MM.1S (cell line): Measurements from ENCODE around the gene TNPO2.

Experiments
- DNase-seq: peaks from one replicate; pipeline ENCODE4 v3.0.0-alpha.2; 2015
- H2AFZ ChIP-seq: fragments of 300-600 bp; sonication (generic); 2 replicates; pipeline ENCODE4 v1.6.0; 2016; ENCODE audit warnings: antibody characterized with exemption, low read length
- H3F3A ChIP-seq: fragments of 300-600 bp; sonication (generic); 2 replicates; pipeline ENCODE4 v1.6.1; 2016; ENCODE audit warnings: mild to moderate bottlenecking, antibody characterized with exemption, low read length, moderate library complexity, mixed read lengths; ENCODE audit not compliant: insufficient read depth
- H3K27ac ChIP-seq: fragments of 300-600 bp; sonication (generic); 2 replicates; pipeline ENCODE4 v1.5.1; 2016; ENCODE audit warnings: mild to moderate bottlenecking, low read length
- H3K27me3 ChIP-seq: fragments of 300-600 bp; sonication (generic); replicated peaks from 2 replicates; pipeline ENCODE4 v1.6.0; 2016; ENCODE audit warnings: low read length; ENCODE audit not compliant: insufficient read depth
- H3K36me3 ChIP-seq: fragments of 300-600 bp; sonication (generic); replicated peaks from 2 replicates; pipeline ENCODE4 v1.6.1; 2016; ENCODE audit warnings: mild to moderate bottlenecking, low read length, mixed read lengths; ENCODE audit not compliant: insufficient read depth
- H3K4me1 ChIP-seq: fragments of 300-600 bp; sonication (generic); 2 replicates; pipeline ENCODE4 v1.6.1; 2016; ENCODE audit warnings: low read length, mixed read lengths
- H3K4me2 ChIP-seq: fragments of 300-600 bp; sonication (generic); 2 replicates; pipeline ENCODE4 v1.6.0; 2016; ENCODE audit warnings: low read depth, low read length
- H3K4me3 ChIP-seq: fragments of 300-600 bp; sonication (generic); 2 replicates; pipeline ENCODE4 v1.5.1; 2016; ENCODE audit warnings: low read length, mixed read lengths
- H3K79me2 ChIP-seq: fragments of 300-600 bp; sonication (generic); 2 replicates; pipeline ENCODE4 v1.6.1; 2016; ENCODE audit warnings: mixed run types, low read length, mixed read lengths
- H3K9ac ChIP-seq: fragments of 300-600 bp; sonication (generic); 2 replicates; pipeline ENCODE4 v1.6.1; 2016; ENCODE audit warnings: low read length, mixed read lengths
- H3K9me2 ChIP-seq: fragments of 300-600 bp; sonication (generic); replicated peaks from 2 replicates; pipeline ENCODE4 v1.6.1; 2016; ENCODE audit warnings: mild to moderate bottlenecking, low read length, mixed read lengths; ENCODE audit not compliant: insufficient read depth
- H3K9me3 ChIP-seq: fragments of 300-600 bp; sonication (generic); replicated peaks from 2 replicates; pipeline ENCODE4 v1.6.1; 2016; ENCODE audit warnings: mild to moderate bottlenecking, low read length, mixed read lengths; ENCODE audit not compliant: insufficient read depth
- H4K20me1 ChIP-seq: fragments of 300-600 bp; sonication (generic); 2 replicates; pipeline ENCODE4 v1.6.1; 2016; ENCODE audit warnings: mild to moderate bottlenecking, low read length, moderate library complexity, mixed read lengths; ENCODE audit not compliant: insufficient read depth
- CTCF ChIP-seq: fragments of 300-600 bp; sonication (generic); IDR thresholded peaks from 2 replicates; pipeline ENCODE4 v1.5.1; 2016; ENCODE audit warnings: antibody characterized with exemption, low read length, mixed read lengths
- EZH2 ChIP-seq: fragments of 300-600 bp; sonication (generic); optimal IDR thresholded peaks from 2 replicates; pipeline ENCODE3; 2017; ENCODE audit warnings: low read depth, mild to moderate bottlenecking, antibody characterized with exemption, low read length, mixed read lengths
- EZH2phosphoT487 ChIP-seq: fragments of 300-600 bp; sonication (generic); IDR thresholded peaks from 2 replicates; pipeline ENCODE4 v1.6.1; 2018; ENCODE audit warnings: antibody characterized with exemption, low read length

The TNPO2 gene

DNA sequence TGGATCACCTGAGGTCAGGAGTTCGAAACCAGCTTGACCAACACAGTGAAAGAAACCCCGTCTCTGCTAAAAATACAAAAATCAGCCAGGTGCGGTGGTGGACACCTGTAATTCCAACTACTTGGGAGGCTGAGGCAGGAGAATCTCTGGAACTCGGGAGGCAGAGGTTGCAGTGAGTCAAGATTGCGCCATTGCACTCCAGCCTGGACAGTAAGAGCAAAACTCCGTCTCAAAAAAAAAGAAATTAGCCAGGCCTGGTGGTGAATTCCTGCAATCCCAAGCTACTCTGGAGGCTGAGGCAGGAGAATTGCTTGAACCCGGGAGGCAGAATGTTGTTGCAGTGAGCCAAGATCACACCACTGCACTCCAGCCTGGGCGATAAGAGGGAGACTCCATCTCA, 15.1 kb downstream of the TNPO2 start:
- peaks cover 6% of the 10 kb centered on the region for H3K79me2 ChIP-seq
- H3K9me3 ChIP-seq, result no peaks in the 10 kb centered on the region
- no peaks in the 10 kb centered on the region for H3K4me1 ChIP-seq
- no peak overlapping the region for H3K9ac ChIP-seq
- no peak overlapping the region for H2AFZ ChIP-seq
- H3K4me3 ChIP-seq, result no peak overlapping the region
- H3K27me3 ChIP-seq, result no peaks in the 10 kb centered on the region
- H3F3A ChIP-seq, result no peaks in the 10 kb centered on the region; the same call in 1 of the 2 replicates
- H3K36me3 ChIP-seq, result peaks cover 14% of the 10 kb centered on the region
- no peak for DNase-seq
- no peaks in the 10 kb centered on the region for H3K9me2 ChIP-seq
- no peak overlapping the region for H3K27ac ChIP-seq
- no peak overlapping the region for H3K4me2 ChIP-seq
- TF ChIP-seq EZH2phosphoT487, result no peak
- H4K20me1 ChIP-seq, result no peaks in the 10 kb centered on the region

- H3K4me3 ChIP-seq, result no peak overlapping the region
- peaks cover 20% of the 10 kb centered on the region for H3K36me3 ChIP-seq
- H3K9ac ChIP-seq, result no peak overlapping the region
- no peaks in the 10 kb centered on the region; the same call in 1 of the 2 replicates for H3F3A ChIP-seq
- H2AFZ ChIP-seq, result no peak overlapping the region
- no peaks in the 10 kb centered on the region for H3K4me1 ChIP-seq
- H4K20me1 ChIP-seq, result no peaks in the 10 kb centered on the region
- TF ChIP-seq EZH2phosphoT487 (no peak), CTCF (no peak), EZH2 (no peak)
- H3K9me3 ChIP-seq, result no peaks in the 10 kb centered on the region
- no peak overlapping the region for H3K27ac ChIP-seq
- H3K27me3 ChIP-seq, result no peaks in the 10 kb centered on the region
- no peak overlapping the region for H3K4me2 ChIP-seq
- no peaks in the 10 kb centered on the region for H3K9me2 ChIP-seq
- peaks cover 3% of the 10 kb centered on the region for H3K79me2 ChIP-seq
- no peak for DNase-seq
Observed at GRCh38 chr19:12706332-12706718, 17.4 kb downstream of the TNPO2 start.

- H3K79me2 ChIP-seq, result no peaks in the 10 kb centered on the region
- H3K36me3 ChIP-seq, result peaks cover 20% of the 10 kb centered on the region
- H3K9me3 ChIP-seq, result no peaks in the 10 kb centered on the region
- no peaks in the 10 kb centered on the region for H4K20me1 ChIP-seq
- H3F3A ChIP-seq, result no peaks in the 10 kb centered on the region; the same call in 1 of the 2 replicates
- H3K9ac ChIP-seq, result no peak overlapping the region
- no peak for TF ChIP-seq EZH2
- no peak for TF ChIP-seq EZH2phosphoT487
- no peak for TF ChIP-seq CTCF
- H2AFZ ChIP-seq, result no peak overlapping the region
- H3K27ac ChIP-seq, result no peak overlapping the region
- no peaks in the 10 kb centered on the region for H3K9me2 ChIP-seq
- no peaks in the 10 kb centered on the region for H3K27me3 ChIP-seq
- H3K4me3 ChIP-seq, result no peak overlapping the region
- no peak overlapping the region for H3K4me2 ChIP-seq
- H3K4me1 ChIP-seq, result no peaks in the 10 kb centered on the region
- DNase-seq, result no peak
Observed at GRCh38 chr19:12705654-12706331, 17.9 kb downstream of the TNPO2 start.

- H3F3A ChIP-seq, result no peaks in the 10 kb centered on the region; the same call in 1 of the 2 replicates
- no peak overlapping the region for H3K4me2 ChIP-seq
- no peaks in the 10 kb centered on the region for H3K9me3 ChIP-seq
- no peaks in the 10 kb centered on the region for H3K4me1 ChIP-seq
- no peak overlapping the region for H2AFZ ChIP-seq
- no peaks in the 10 kb centered on the region for H4K20me1 ChIP-seq
- H3K9me2 ChIP-seq, result no peaks in the 10 kb centered on the region
- H3K4me3 ChIP-seq, result no peak overlapping the region
- H3K27ac ChIP-seq, result no peak overlapping the region
- peaks cover 18% of the 10 kb centered on the region for H3K36me3 ChIP-seq
- H3K9ac ChIP-seq, result no peak overlapping the region
- DNase-seq, result no peak
- TF ChIP-seq EZH2phosphoT487 (no peak), CTCF (no peak), EZH2 (no peak)
- no peaks in the 10 kb centered on the region for H3K27me3 ChIP-seq
- H3K79me2 ChIP-seq, result no peaks in the 10 kb centered on the region
Observed at GRCh38 chr19:12705169-12705568, 18.6 kb downstream of the TNPO2 start.
